H1 (cell line): Measurements from ENCODE around the gene CASZ1. TPM values are rescaled to one million over a fixed set of nuclear protein-coding genes. Genes with fewer than 3 reads are reported as not detected.

ENCODE experiments used
- CTCF ChIA-PET: fragments of 300-600 bp; sonication (Branson Sonifier 250); formaldehyde crosslinking; loops from one replicate; lab custom pipeline; 2021; ENCODE audit not compliant: partially characterized antibody; lab: Charles Lee
- POLR2A ChIA-PET: fragments of 300-600 bp; sonication (Branson Sonifier 250); formaldehyde crosslinking; loops from one replicate; lab custom pipeline; 2021; ENCODE audit warnings: inconsistent platforms; ENCODE audit not compliant: partially characterized antibody; lab: Charles Lee
- DNase-seq, 2 experiments: peaks; one replicate each; pipeline versions ENCODE4 v3.0.0 to v3.0.0-alpha.2; 2010 to 2022; ENCODE audit warnings: low spot score in 2 of 2, low read depth in 1 of 2, mixed read lengths in 1 of 2
- FAIRE-seq: peaks from 2 replicates; lab custom pipeline; 2011; peaks lifted over from hg19 to GRCh38; lab: Jason Lieb, UNC
- H2AFZ ChIP-seq: 2 replicates; pipeline ENCODE4 v1.8.1; 2012; ENCODE audit warnings: low read length, inconsistent platforms
- H2AK5ac ChIP-seq: 2 replicates; pipeline ENCODE4 v1.6.1; 2013; ENCODE audit warnings: low read depth, low read length
- H2BK120ac ChIP-seq: replicated peaks from 2 replicates; pipeline ENCODE3; 2013; ENCODE audit warnings: low read depth, low read length, inconsistent platforms
- H2BK12ac ChIP-seq: 2 replicates; pipeline ENCODE4 v1.6.1; 2013; ENCODE audit warnings: low read depth, low read length
- H2BK15ac ChIP-seq: 2 replicates; pipeline ENCODE4 v1.6.1; 2013; ENCODE audit warnings: low read length
- H2BK20ac ChIP-seq: 2 replicates; pipeline ENCODE4 v1.6.1; 2013; ENCODE audit warnings: low read length
- H2BK5ac ChIP-seq: 2 replicates; pipeline ENCODE4 v1.6.1; 2013; ENCODE audit warnings: low read depth, low read length
- H3K14ac ChIP-seq: 2 replicates; pipeline ENCODE4 v1.6.1; 2013; ENCODE audit warnings: inconsistent platforms; ENCODE audit not compliant: insufficient read length
- H3K18ac ChIP-seq: 2 replicates; pipeline ENCODE4 v1.6.1; 2013; ENCODE audit warnings: low read length; ENCODE audit errors: extremely low read depth
- H3K23ac ChIP-seq: 2 replicates; pipeline ENCODE4 v1.6.1; 2013; ENCODE audit warnings: inconsistent platforms; ENCODE audit not compliant: insufficient read length
- H3K23me2 ChIP-seq: 2 replicates; pipeline ENCODE4 v1.6.1; 2013; ENCODE audit warnings: low read depth, low read length
- H3K27ac ChIP-seq: 2 replicates; pipeline ENCODE4 v1.6.1; 2011; ENCODE audit warnings: low read depth, low read length, inconsistent platforms
- H3K27me3 ChIP-seq, 4 experiments: replicated peaks in 1 of 4; 1 replicate in 1 of 4; 2 replicates in 3 of 4; pipeline versions ENCODE4 v1.6.1 to v1.8.1; 2011 to 2013; ENCODE audit warnings: low read length in 3 of 4, mild to moderate bottlenecking in 3 of 4, inconsistent platforms in 2 of 4, mixed read lengths in 2 of 4, moderate library complexity in 1 of 4; ENCODE audit not compliant: control insufficient read depth in 3 of 4, insufficient read depth in 3 of 4; ENCODE audit errors: extremely low read depth in 1 of 4
- H3K36me3 ChIP-seq, 4 experiments: 2 replicates each; pipeline versions ENCODE4 v1.6.1 to v1.8.1; 2011 to 2013; ENCODE audit warnings: mild to moderate bottlenecking in 4 of 4, low read length in 3 of 4, moderate library complexity in 2 of 4, control low read depth in 1 of 4, inconsistent platforms in 1 of 4; ENCODE audit not compliant: insufficient read depth in 4 of 4, control insufficient read depth in 2 of 4
- H3K4ac ChIP-seq: replicated peaks from 2 replicates; pipeline ENCODE3; 2013; ENCODE audit warnings: low read length, low read depth, mixed read lengths, inconsistent platforms; ENCODE audit not compliant: insufficient read length
- H3K4me1 ChIP-seq, 4 experiments: replicated peaks in 1 of 4; 1 replicate in 1 of 4; 2 replicates in 3 of 4; pipeline versions ENCODE4 v1.6.1 to v1.8.1; 2011 to 2013; ENCODE audit warnings: low read length in 3 of 4, inconsistent platforms in 2 of 4, mixed read lengths in 1 of 4; ENCODE audit not compliant: insufficient read depth in 4 of 4, control insufficient read depth in 3 of 4
- H3K4me2 ChIP-seq, 2 experiments: 2 replicates each; pipeline versions ENCODE4 v1.6.1 to v1.8.1; 2011 to 2013; ENCODE audit warnings: low read depth in 2 of 2, low read length in 2 of 2, control low read depth in 1 of 2, inconsistent platforms in 1 of 2, mild to moderate bottlenecking in 1 of 2; ENCODE audit not compliant: insufficient read depth in 1 of 2
- H3K4me3 ChIP-seq, 4 experiments: fragments of 200-600, 300-600 bp in 1 of 4; sonication (generic), shearing (Covaris generic), sonication (Bioruptor Twin) in 1 of 4; 2 replicates each; pipeline versions ENCODE4 v1.5.1 to v1.8.1; 2011 to 2016; ENCODE audit warnings: low read length in 4 of 4, low read depth in 3 of 4, control low read depth in 2 of 4, inconsistent platforms in 2 of 4, mild to moderate bottlenecking in 2 of 4, mixed read lengths in 1 of 4, moderate library complexity in 1 of 4; ENCODE audit not compliant: insufficient read depth in 2 of 4; ENCODE audit errors: extremely low read depth in 1 of 4
- H3K56ac ChIP-seq: replicated peaks from 2 replicates; pipeline ENCODE3; 2013; ENCODE audit warnings: low read depth, mild to moderate bottlenecking, mixed read lengths, low read length, inconsistent platforms; ENCODE audit not compliant: insufficient read length
- H3K79me1 ChIP-seq: 2 replicates; pipeline ENCODE4 v1.6.1; 2013; ENCODE audit warnings: low read depth, low read length, control low read depth
- H3K79me2 ChIP-seq, 2 experiments: 2 replicates each; pipeline versions ENCODE4 v1.6.1 to v1.8.1; 2012 to 2013; ENCODE audit warnings: low read length in 2 of 2, mild to moderate bottlenecking in 2 of 2, inconsistent platforms in 1 of 2; ENCODE audit not compliant: insufficient read depth in 2 of 2, control insufficient read depth in 1 of 2
- H3K9ac ChIP-seq, 4 experiments: replicated peaks in 1 of 4; 1 replicate in 1 of 4; 2 replicates in 3 of 4; pipeline versions ENCODE4 v1.6.1 to v1.8.1; 2011 to 2013; ENCODE audit warnings: low read depth in 3 of 4, low read length in 3 of 4, control low read depth in 2 of 4, mild to moderate bottlenecking in 2 of 4, moderate library complexity in 2 of 4, inconsistent platforms in 1 of 4; ENCODE audit errors: extremely low read depth in 1 of 4
- H3K9me3 ChIP-seq, 2 experiments: 2 replicates each; pipeline versions ENCODE4 v1.6.1 to v1.8.1; 2012 to 2013; ENCODE audit warnings: mild to moderate bottlenecking in 2 of 2, moderate library complexity in 2 of 2, control low read depth in 1 of 2, inconsistent platforms in 1 of 2, low read depth in 1 of 2, low read length in 1 of 2, mixed read lengths in 1 of 2; ENCODE audit not compliant: insufficient read depth in 2 of 2
- H4K20me1 ChIP-seq, 2 experiments: replicated peaks in 1 of 2; 2 replicates each; pipeline versions ENCODE3 to v1.8.1; 2011 to 2013; ENCODE audit warnings: inconsistent platforms in 2 of 2, low read length in 2 of 2, mild to moderate bottlenecking in 1 of 2; ENCODE audit not compliant: insufficient read depth in 2 of 2, control insufficient read depth in 1 of 2
- H4K5ac ChIP-seq: 2 replicates; pipeline ENCODE4 v1.6.1; 2013; ENCODE audit warnings: low read length, low read depth, mixed read lengths, inconsistent platforms; ENCODE audit not compliant: insufficient read length
- H4K8ac ChIP-seq: 2 replicates; pipeline ENCODE4 v1.8.0; 2013; ENCODE audit warnings: mild to moderate bottlenecking, moderate library complexity, low read length, inconsistent platforms; ENCODE audit not compliant: insufficient read depth; ENCODE audit errors: extremely low read depth
- H4K91ac ChIP-seq: replicated peaks from 2 replicates; pipeline ENCODE3; 2013; ENCODE audit warnings: low read length, mixed read lengths, inconsistent platforms; ENCODE audit not compliant: insufficient read length
- ASH2L ChIP-seq: fragments of 200-600, 300-600 bp; sonication (generic); IDR thresholded peaks from one replicate; pipeline ENCODE4 v1.7.1; 2017; ENCODE audit warnings: low read length
- BRCA1 ChIP-seq: IDR thresholded peaks from 2 replicates; pipeline ENCODE4 v1.6.1; 2012; ENCODE audit warnings: low read depth, low read length, improper control_type of control experiment
- CHD1 ChIP-seq: IDR thresholded peaks from 2 replicates; pipeline ENCODE4 v1.6.1; 2012; ENCODE audit warnings: low read depth, low read length, improper control_type of control experiment
- KDM4A ChIP-seq: IDR thresholded peaks from one replicate; pipeline ENCODE4 v1.7.1; 2012; ENCODE audit warnings: low read depth, mild to moderate bottlenecking, moderate library complexity, low read length, inconsistent platforms; ENCODE audit not compliant: severe bottlenecking
- MAFK ChIP-seq: IDR thresholded peaks from 2 replicates; pipeline ENCODE4 v1.6.1; 2012; ENCODE audit warnings: low read depth, mild to moderate bottlenecking, improper control_type of control experiment, low read length
- NANOG ChIP-seq: IDR thresholded peaks from 2 replicates; pipeline ENCODE4 v1.6.1; 2011; ENCODE audit warnings: low read length, low read depth, mild to moderate bottlenecking, inconsistent platforms; ENCODE audit not compliant: insufficient read depth, poor library complexity, severe bottlenecking
- POLR2AphosphoS5 ChIP-seq: IDR thresholded peaks from 2 replicates; pipeline ENCODE4 v1.6.1; 2011; ENCODE audit warnings: low read depth, low read length
- RBBP5 ChIP-seq: IDR thresholded peaks from 2 replicates; pipeline ENCODE4 v1.7.1; 2012; ENCODE audit warnings: low read depth, mild to moderate bottlenecking, inconsistent platforms, low read length, moderate library complexity, borderline replicate concordance
- RNF2 ChIP-seq: fragments of 200-900, 300-1000 bp; sonication (generic); IDR thresholded peaks from 2 replicates; pipeline ENCODE4 v1.7.1; 2016; ENCODE audit warnings: borderline replicate concordance, low read depth, mild to moderate bottlenecking, antibody characterized with exemption, low read length; ENCODE audit not compliant: poor library complexity, severe bottlenecking; ENCODE audit errors: missing control alignments
- RXRA ChIP-seq: IDR thresholded peaks from 2 replicates; pipeline ENCODE4 v1.6.1; 2011; ENCODE audit warnings: low read depth, mild to moderate bottlenecking, low read length, moderate library complexity; ENCODE audit not compliant: insufficient read depth
- SIRT6 ChIP-seq: IDR thresholded peaks from one replicate; pipeline ENCODE4 v1.7.1; 2012; ENCODE audit warnings: low read length, inconsistent platforms
- SP1 ChIP-seq: IDR thresholded peaks from 2 replicates; pipeline ENCODE4 v1.6.1; 2011; ENCODE audit warnings: low read depth, low read length
- YY1 ChIP-seq: IDR thresholded peaks from 2 replicates; pipeline ENCODE4 v1.6.1; 2011; ENCODE audit warnings: low read depth, mild to moderate bottlenecking, low read length
- WGBS, 2 experiments: shearing (Covaris generic) in 1 of 2; methylation state at CpG; one replicate each; pipeline versions ENCODE4 v1.1.6 to v1.1.7; 2013 to 2015; ENCODE audit warnings: low lambda C conversion rate in 2 of 2, mixed read lengths in 2 of 2, inconsistent platforms in 1 of 2, low coverage in 1 of 2, missing lambda C conversion rate in 1 of 2; ENCODE audit not compliant: insufficient replicate concordance in 2 of 2, insufficient coverage in 1 of 2, insufficient read length in 1 of 2; ENCODE audit errors: extremely low coverage in 1 of 2, missing lambda C conversion rate in 1 of 2; 5-methylcytosine and 5-hydroxymethylcytosine counted together
- polyA plus RNA-seq, 7 experiments: library from polyadenylated mRNA; depleted of rRNA in 3 of 7; stranded (reverse) in 5 of 7; unstranded in 2 of 7; fragments of >200 nt in 5 of 7; fragments of 200-250 nt in 2 of 7; gene quantifications; 1 replicate in 5 of 7; 2 replicates in 1 of 7; 4 replicates in 1 of 7; pipeline versions ENCODE4 v1.2.1 to v1.2.3, GENCODE V29; 2011 to 2013; ENCODE audit warnings: missing spikeins in 2 of 7, mixed read lengths in 2 of 7
- total RNA-seq: library from RNA; stranded (reverse); fragmentation: NEBNext Ultra II Directional; extraction: Animal tissue kit (Norgen Biotek cat#: 25700); gene quantifications from 2 replicates; pipeline ENCODE4 v1.2.1, GENCODE V29; 2021

CASZ1 gene
- total and polyA plus RNA-seq, 2 of the 8 experiments (the other 6 are each of a cell fraction or from before 2014, with no cell fraction given): 4.4 to 7.7 TPM

- ChIA-PET POLR2A (no interaction called here), CTCF (interaction anchor here (0.9 to 2.1 kb wide), 10 partner anchors 8 to 366 kb away, joined by 3 to 8 read pairs (median 5); no protein-coding TSS in a partner anchor)
- DNase-seq: no peak
- H2AFZ ChIP-seq: no peak overlapping the region
- no peak overlapping the region for H3K23ac ChIP-seq
- H4K91ac ChIP-seq: no peak overlapping the region
- H3K79me1 ChIP-seq: no peaks in the 10 kb centered on the region
- H2AK5ac ChIP-seq: no peak overlapping the region
- no peak overlapping the region for H3K4ac ChIP-seq
- peak overlapping the region; percentile 53; the same call in 1 of the 2 replicates for H3K18ac ChIP-seq
- FAIRE-seq: peak; percentile 24
- H2BK15ac ChIP-seq: no peak overlapping the region
- H4K20me1 ChIP-seq: no peaks in the 10 kb centered on the region
- no peak overlapping the region for H4K5ac ChIP-seq
- peak overlapping the region; percentile 10 to 44; a peak in 1 of 4 replicates for H3K4me2 ChIP-seq
- no peaks in the 10 kb centered on the region for H3K79me2 ChIP-seq
- no peaks in the 10 kb centered on the region; a peak in 1 of 8 replicates for H3K36me3 ChIP-seq
- H3K27me3 ChIP-seq: no peaks in the 10 kb centered on the region
- WGBS, 2 experiments: 51% methylated on average over 9 of the region's 9 CpGs; no CpG with 5 or more reads in 1 of the 2 experiments
- H3K9me3 ChIP-seq: no peaks in the 10 kb centered on the region
- H2BK12ac ChIP-seq: no peak overlapping the region
- H3K56ac ChIP-seq: no peak overlapping the region
- H3K9ac ChIP-seq: no peak overlapping the region; a peak in 1 of 7 replicates
- peaks cover 3 to 13% (median 7%) of the 10 kb centered on the region in 4 experiments for H3K4me1 ChIP-seq
- peak overlapping the region; percentile 68; the same call in 1 of the 2 replicates for H4K8ac ChIP-seq
- no peaks in the 10 kb centered on the region; the same call in 1 of the 2 replicates for H3K23me2 ChIP-seq
- no peak overlapping the region for H3K14ac ChIP-seq
- H2BK120ac ChIP-seq: no peak overlapping the region
- H3K27ac ChIP-seq: no peak overlapping the region
- TF ChIP-seq RNF2 (no peak), YY1 (no peak), CHD1 (no peak), ASH2L (no peak), KDM4A (no peak), MAFK (no peak), BRCA1 (no peak), RXRA (no peak), RBBP5 (no peak), SP1 (no peak), NANOG (no peak), SIRT6 (no peak), POLR2AphosphoS5 (no peak)
- H3K4me3 ChIP-seq: no peak overlapping the region
- no peak overlapping the region; the same call in 1 of the 2 replicates for H2BK5ac ChIP-seq
- H2BK20ac ChIP-seq: no peak overlapping the region
Measured at GRCh38 chr1:10594595-10595223, 201.7 kb downstream of the CASZ1 start.
